ENCODE data around the gene BBLN.

The BBLN gene

DNA sequence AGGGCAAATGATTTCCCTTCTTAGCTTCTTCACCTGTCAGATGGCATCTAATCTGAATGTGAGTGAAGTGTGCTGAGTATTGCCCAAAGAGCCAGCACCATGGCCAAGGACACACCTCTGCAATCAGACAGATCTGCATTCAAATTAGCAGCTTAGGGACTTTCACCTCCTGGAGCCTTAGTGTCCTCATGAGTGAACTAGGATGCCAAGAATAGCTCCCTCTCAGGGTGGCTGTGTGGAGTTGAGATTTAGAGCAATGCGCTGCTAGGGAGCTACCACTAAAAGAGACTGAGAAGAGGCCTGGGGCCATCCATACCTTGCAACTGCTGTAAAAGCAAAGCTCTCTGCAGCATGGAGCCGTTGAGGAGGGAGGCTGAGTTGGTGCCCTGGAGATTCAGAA lies 29.9 kb downstream of the BBLN start:
- no peak for DNase-seq (ENCODE audit: low read depth in 3 of 3)

GRCh38 chr9:128190516-128191405 lies 30.7 kb downstream of the BBLN start:
- DNase-seq (ENCODE audit: low read depth in 3 of 3) = peak in 2 of 3 donors; percentile 10 to 19

DNA sequence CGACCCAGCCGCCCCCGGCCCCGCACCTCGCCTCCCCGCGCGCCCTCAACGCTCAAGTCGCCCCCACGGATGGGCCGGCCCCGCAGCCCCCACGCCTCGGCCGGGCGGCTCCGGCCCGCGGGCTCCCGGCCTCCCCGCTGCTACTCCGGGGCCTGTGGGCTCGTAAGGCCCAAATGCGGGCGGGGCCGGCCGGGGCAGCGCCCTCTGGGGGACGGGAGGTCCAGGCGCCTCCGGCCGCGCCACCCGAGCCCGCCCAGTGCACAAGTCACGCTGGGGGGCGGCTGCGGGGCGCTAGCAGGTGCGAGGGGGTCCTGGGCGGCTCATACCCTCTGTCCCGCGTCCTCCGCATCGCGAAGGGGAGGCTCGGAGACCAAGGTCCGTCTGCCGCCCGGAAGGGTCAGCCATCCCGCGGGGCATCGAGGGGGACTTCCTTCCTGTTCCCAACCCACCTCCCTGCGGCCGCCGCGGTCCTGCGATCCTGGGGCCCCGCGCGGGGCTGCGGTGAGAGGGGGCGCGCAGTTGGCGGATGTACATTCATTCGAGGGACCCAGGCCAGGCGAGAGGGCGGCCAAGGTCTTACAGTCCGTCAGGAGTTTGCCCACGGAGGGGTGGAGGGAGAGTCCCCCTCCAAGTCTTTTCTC lies 31.5 kb downstream of the BBLN start, which contains the start of gene CIZ1:
TSS of gene CIZ1 (minus strand) at position 167 of the 641 bp plus-strand sequence. CDS start 715 bp downstream, outside the sequence.
- DNase-seq (ENCODE audit: low read depth in 3 of 3) = peak; percentile 34 to 69 (median 47)

GRCh38 chr9:128192601-128193371 lies 32.7 kb downstream of the BBLN start:
- DNase-seq (ENCODE audit: low read depth in 3 of 3) = peak in 1 of 3 donors; percentile 30

DNA sequence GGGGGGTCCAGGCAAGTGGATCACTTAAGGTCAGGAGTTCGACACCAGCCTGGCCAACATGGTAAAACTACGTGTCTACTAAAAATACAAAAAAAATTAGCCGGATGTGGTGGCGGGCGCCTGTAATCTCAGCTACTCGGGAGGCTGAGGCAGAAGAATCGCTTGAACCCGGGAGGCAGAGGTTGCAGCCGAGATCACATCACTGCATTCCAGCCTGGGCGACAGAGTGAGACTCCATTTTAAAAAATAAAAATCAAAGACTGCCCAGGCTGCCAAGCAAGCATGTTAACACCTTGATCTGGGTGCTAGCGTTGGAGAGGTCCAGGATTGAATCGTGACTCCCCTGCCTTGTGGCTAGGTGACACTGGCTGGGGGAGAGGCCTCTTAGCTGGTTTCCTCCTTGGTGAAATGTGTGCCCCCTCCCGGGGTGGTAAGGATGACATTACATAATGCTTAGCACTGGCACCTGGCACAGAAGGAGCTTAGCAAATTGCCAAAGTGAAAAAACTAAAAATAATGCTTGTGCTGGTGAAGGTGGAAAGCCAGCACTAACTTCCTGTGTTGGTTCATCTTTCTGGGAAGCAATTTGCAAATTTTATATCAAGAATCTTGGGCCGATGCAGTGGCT lies 33.5 kb downstream of the BBLN start:
- no peak for DNase-seq (ENCODE audit: low read depth in 3 of 3)

GRCh38 chr9:128201441-128202369 lies 41.6 kb downstream of the BBLN start:
- no peak for DNase-seq (ENCODE audit: low read depth in 3 of 3)

- DNase-seq (ENCODE audit: low read depth in 3 of 3) = no peak
These were observed 42.6 kb downstream of the BBLN start for GRCh38 chr9:128202648-128203023.

DNA sequence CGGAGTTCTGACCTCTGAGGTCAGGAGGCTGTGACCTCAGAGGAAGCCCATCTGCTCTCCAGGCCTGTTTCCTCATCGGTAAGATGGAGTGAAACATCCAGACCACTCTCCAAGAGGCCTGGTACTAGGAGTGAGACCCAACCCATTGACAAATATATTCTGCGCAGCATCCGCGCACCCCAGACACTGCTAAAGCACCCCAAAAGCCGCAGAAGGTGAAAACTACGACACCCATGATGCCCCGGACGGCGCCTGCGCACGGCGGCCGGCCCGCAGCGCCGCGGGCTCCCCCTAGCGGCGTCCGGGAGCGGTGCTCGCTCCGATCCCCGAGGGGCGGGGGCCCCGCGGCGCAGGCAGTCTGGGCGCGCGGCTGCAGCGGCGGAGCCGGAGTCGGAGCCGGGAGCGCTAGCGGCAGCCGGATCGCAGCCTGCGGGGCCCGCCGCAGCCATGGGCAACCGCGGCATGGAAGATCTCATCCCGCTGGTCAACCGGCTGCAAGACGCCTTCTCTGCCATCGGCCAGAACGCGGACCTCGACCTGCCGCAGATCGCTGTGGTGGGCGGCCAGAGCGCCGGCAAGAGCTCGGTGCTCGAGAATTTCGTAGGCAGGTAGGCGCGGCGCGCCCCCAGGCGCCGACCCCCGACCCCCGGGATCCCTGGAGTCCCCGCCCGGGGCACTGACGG lies 43.1 kb downstream of the BBLN start, which contains the start of gene DNM1:
TSS of gene DNM1 (plus strand) at position 356 of the 683 bp plus-strand sequence. CDS start at position 448, 92 bp downstream.
- peak; percentile 36 to 52 (median 42) for DNase-seq (ENCODE audit: low read depth in 3 of 3)

- DNase-seq (ENCODE audit: low read depth in 3 of 3) = no peak
These were observed 43.9 kb downstream of the BBLN start for GRCh38 chr9:128203707-128204551.

- no peak for DNase-seq (ENCODE audit: low read depth in 3 of 3)
These were observed 44.8 kb downstream of the BBLN start for GRCh38 chr9:128204858-128205257.

DNA sequence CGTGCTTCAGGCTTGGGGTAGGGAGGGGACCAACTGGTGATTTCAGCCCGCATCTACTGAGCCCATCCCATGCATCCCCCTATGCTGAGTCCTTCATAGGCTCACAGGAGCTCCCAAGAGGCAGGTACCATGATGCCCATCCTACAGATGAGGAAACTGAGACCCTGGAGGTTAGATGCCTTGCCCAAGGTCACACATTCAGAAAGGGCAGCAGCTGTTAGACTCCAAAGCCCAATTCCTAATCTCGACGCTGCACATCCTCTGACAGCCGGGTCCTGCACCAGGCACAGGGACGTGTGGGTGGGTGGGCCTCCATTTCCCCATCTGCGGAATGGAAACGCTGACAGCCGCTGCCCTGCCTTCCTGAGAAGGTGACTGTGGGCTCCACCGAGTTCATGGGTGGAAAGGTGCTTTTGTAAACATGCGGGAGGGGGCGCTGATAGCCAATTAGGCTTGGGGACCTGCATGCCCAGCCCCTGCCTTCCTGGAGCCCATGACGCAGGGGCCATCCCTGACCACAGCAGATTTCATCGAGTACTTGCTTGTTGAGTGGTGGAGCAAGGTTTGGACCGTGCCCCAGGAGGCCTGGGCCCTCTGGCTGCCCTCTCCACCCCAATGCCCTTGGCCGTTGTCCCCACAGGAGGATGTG lies 45.4 kb downstream of the BBLN start:
- DNase-seq (ENCODE audit: low read depth in 3 of 3) = no peak

DNA sequence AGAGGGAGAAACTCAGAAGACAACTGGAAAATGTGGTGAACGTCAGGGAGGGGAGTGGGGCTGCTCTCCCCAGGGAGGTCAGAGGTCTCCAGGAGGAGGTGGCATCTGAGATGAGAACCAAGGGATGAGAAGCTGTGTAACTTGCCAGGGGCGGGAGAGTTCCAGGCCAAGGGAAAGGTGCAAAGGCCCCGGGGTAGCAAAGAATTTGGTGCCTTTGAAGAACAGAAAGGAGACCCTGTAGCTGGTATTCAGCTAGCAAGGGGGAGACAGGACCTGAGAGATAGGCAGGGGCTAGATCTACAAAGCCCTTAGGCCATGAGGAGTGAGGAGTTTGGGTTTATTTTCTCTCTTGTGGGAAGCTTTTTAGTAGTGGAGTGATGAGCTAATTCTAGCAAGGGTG lies 46.4 kb downstream of the BBLN start:
- DNase-seq (ENCODE audit: low read depth in 3 of 3) = no peak

- DNase-seq (ENCODE audit: low read depth in 3 of 3) = no peak
These were observed 47.1 kb downstream of the BBLN start for GRCh38 chr9:128206916-128207910.

DNA sequence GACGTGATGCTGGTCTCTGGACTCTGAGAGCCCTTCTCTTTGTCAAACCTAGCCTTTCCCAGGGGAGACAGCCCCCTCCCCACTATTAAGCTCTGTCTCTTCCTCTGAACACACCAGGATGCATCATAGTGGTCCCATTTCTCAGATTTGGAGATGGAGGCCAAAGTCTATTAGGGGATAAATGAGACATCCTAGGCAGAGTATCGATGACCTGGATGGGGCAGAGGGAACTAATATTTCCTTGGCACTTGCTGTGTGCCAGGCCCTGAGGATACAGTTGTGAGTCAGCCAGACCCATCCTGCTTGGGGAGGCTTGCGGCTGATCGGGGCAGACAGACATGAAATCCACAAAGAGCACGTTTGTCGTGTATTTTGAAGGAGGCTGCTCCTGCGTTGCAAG lies 48.3 kb downstream of the BBLN start:
- no peak for DNase-seq (ENCODE audit: low read depth in 3 of 3)

GRCh38 chr9:128208946-128209669 lies 49.0 kb downstream of the BBLN start:
- DNase-seq (ENCODE audit: low read depth in 3 of 3) = no peak

DNA sequence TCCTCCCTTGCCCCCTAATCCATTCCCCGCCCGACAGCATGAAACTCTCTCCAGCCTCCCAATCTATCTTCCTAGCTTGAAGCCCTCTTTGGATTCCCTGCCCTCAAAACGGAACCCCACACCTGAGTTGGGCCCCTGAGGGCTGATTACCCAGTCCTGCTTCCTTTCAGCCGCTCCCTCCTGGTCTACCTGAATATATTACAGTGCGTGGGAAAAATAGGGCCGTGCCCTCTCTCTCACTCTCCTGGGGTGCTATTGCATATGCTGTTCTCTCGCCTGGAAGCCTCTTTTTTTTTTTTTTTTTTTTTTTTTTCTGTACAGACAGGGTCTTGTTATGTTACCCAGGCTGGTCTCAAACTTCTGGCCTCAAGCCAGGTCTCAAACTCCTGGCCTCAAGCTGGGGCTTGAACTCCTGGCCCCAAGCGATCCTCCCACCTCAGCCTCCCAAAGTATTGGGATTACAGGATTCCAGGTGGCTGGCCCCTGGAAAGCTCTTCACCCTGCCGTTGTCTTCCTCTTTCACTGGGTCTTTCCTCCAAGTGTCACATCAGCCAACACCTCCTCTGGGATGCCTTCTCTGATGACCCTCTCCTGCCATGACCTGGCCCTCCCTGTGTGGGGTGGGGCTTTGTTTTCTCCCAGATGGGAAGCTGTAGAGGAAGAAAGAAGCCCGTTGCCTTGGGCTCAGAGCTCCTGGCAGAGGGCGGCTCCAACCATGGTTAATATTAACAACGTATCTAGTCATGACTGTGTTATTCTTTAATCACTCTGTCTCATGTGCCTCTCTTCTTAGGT lies 51.3 kb downstream of the BBLN start:
- DNase-seq (ENCODE audit: low read depth in 3 of 3) = no peak

Measured in stimulated activated CD4-positive, alpha-beta T cell treated with anti-CD3 and anti-CD28 coated beads, TNF-alpha, amount 100 ng/mL, for 48 hours (primary cell).